ENCODE measurements around the gene TCF3.

The TCF3 gene

DNA sequence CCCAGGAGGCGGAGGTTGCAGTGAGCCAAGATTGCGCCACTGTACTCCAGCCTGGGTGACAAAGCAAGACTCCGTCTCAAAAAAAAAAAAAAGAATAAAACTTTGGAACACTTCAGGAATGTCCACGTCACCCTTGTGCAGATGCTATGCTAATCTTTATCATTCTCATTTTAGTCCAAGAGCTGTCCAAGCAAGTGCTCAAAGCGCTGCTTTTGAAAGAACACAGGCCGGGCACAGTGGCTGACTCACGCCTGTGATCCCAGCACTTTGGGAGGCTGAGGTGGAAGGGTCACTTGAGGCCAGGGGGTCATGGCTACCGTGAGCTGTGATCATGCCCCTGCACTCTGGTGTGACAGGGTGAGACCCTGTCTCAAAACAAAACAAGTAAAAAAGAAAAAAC, 36.0 kb downstream of the TCF3 start:
- H3K36me3 ChIP-seq (ENCODE audit: low read length): peaks cover 11% of the 10 kb centered on the region; the same call in 1 of the 2 replicates

GRCh38 chr19:1615156-1615765, 37.2 kb downstream of the TCF3 start:
- Histone ChIP-seq H2AFZ (ENCODE audit: low read depth, low read length, severe bottlenecking) (no peak overlapping the region), H3K4me2 (ENCODE audit: low read depth, low read length, poor library complexity, severe bottlenecking) (no peak overlapping the region), H3K36me3 (ENCODE audit: low read length) (peaks cover 17% of the 10 kb centered on the region; the same call in 1 of the 2 replicates), H4K20me1 (ENCODE audit: low read depth, low read length) (no peaks in the 10 kb centered on the region), H3F3A (ENCODE audit: insufficient read depth) (peaks cover 20% of the 10 kb centered on the region), H3K9ac (ENCODE audit: low read length) (no peak overlapping the region), H3K9me3 (ENCODE audit: insufficient read depth, low read length) (no peaks in the 10 kb centered on the region), H3K9me2 (replicated peaks; ENCODE audit: insufficient read depth, low read length) (no peaks in the 10 kb centered on the region), H3K27ac (ENCODE audit: low read depth, low read length) (no peak overlapping the region), H3K79me2 (ENCODE audit: insufficient read depth, low read length) (no peaks in the 10 kb centered on the region), H3K27me3 (ENCODE audit: low read length) (no peaks in the 10 kb centered on the region), H3K4me3 (ENCODE audit: insufficient read depth, low read length, poor library complexity, severe bottlenecking) (no peak overlapping the region)
- TF ChIP-seq, protein P1, sequence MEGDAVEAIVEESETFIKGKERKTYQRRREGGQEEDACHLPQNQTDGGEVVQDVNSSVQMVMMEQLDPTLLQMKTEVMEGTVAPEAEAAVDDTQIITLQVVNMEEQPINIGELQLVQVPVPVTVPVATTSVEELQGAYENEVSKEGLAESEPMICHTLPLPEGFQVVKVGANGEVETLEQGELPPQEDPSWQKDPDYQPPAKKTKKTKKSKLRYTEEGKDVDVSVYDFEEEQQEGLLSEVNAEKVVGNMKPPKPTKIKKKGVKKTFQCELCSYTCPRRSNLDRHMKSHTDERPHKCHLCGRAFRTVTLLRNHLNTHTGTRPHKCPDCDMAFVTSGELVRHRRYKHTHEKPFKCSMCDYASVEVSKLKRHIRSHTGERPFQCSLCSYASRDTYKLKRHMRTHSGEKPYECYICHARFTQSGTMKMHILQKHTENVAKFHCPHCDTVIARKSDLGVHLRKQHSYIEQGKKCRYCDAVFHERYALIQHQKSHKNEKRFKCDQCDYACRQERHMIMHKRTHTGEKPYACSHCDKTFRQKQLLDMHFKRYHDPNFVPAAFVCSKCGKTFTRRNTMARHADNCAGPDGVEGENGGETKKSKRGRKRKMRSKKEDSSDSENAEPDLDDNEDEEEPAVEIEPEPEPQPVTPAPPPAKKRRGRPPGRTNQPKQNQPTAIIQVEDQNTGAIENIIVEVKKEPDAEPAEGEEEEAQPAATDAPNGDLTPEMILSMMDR (IDR thresholded peaks at IDR 0.05; ENCODE audit: insufficient read depth, low read length, poor library complexity, severe bottlenecking): no peak
- no peak for TF ChIP-seq EZH2phosphoT487 (conservative IDR thresholded peaks at IDR 0.05; ENCODE audit: low read length)

More for the DNA sequence above, 36.0 kb downstream of the TCF3 start:
- Histone ChIP-seq H4K20me1 (ENCODE audit: low read depth, low read length) (no peaks in the 10 kb centered on the region), H3K9me3 (ENCODE audit: insufficient read depth, low read length) (no peaks in the 10 kb centered on the region), H2AFZ (ENCODE audit: low read depth, low read length, severe bottlenecking) (no peak overlapping the region), H3K27me3 (ENCODE audit: low read length) (no peaks in the 10 kb centered on the region), H3K9me2 (replicated peaks; ENCODE audit: insufficient read depth, low read length) (no peaks in the 10 kb centered on the region), H3K27ac (ENCODE audit: low read depth, low read length) (no peak overlapping the region), H3K79me2 (ENCODE audit: insufficient read depth, low read length) (no peaks in the 10 kb centered on the region), H3K4me3 (ENCODE audit: insufficient read depth, low read length, poor library complexity, severe bottlenecking) (no peak overlapping the region), H3F3A (ENCODE audit: insufficient read depth) (peaks cover 9% of the 10 kb centered on the region; the same call in 1 of the 2 replicates), H3K9ac (ENCODE audit: low read length) (no peak overlapping the region), H3K4me2 (ENCODE audit: low read depth, low read length, poor library complexity, severe bottlenecking) (no peak overlapping the region)
- TF ChIP-seq, protein P1 (IDR thresholded peaks at IDR 0.05; ENCODE audit: insufficient read depth, low read length, poor library complexity, severe bottlenecking): no peak
- TF ChIP-seq EZH2phosphoT487 (conservative IDR thresholded peaks at IDR 0.05; ENCODE audit: low read length): no peak

- Histone ChIP-seq H3F3A (ENCODE audit: insufficient read depth) (peaks cover 32% of the 10 kb centered on the region), H3K4me2 (ENCODE audit: low read depth, low read length, poor library complexity, severe bottlenecking) (no peak overlapping the region), H3K27ac (ENCODE audit: low read depth, low read length) (no peak overlapping the region), H3K9me2 (replicated peaks; ENCODE audit: insufficient read depth, low read length) (no peaks in the 10 kb centered on the region), H3K4me3 (ENCODE audit: insufficient read depth, low read length, poor library complexity, severe bottlenecking) (no peak overlapping the region), H3K79me2 (ENCODE audit: insufficient read depth, low read length) (no peaks in the 10 kb centered on the region), H4K20me1 (ENCODE audit: low read depth, low read length) (no peaks in the 10 kb centered on the region), H3K27me3 (ENCODE audit: low read length) (no peaks in the 10 kb centered on the region), H3K9ac (ENCODE audit: low read length) (no peak overlapping the region), H3K36me3 (ENCODE audit: low read length) (peaks cover 17% of the 10 kb centered on the region; the same call in 1 of the 2 replicates), H2AFZ (ENCODE audit: low read depth, low read length, severe bottlenecking) (no peak overlapping the region), H3K9me3 (ENCODE audit: insufficient read depth, low read length) (no peaks in the 10 kb centered on the region)
- no peak for TF ChIP-seq EZH2phosphoT487 (conservative IDR thresholded peaks at IDR 0.05; ENCODE audit: low read length)
- TF ChIP-seq, protein P1 (IDR thresholded peaks at IDR 0.05; ENCODE audit: insufficient read depth, low read length, poor library complexity, severe bottlenecking): no peak
These were observed 38.4 kb downstream of the TCF3 start for GRCh38 chr19:1613808-1614570.
